ENCODE data around the gene MBOAT2.
"Not testable (repeated sequence)": the region's sequence is repeated elsewhere in the genome, so short reads cannot be mapped to it uniquely, and the experiment has no call there.

Gene MBOAT2

DNA sequence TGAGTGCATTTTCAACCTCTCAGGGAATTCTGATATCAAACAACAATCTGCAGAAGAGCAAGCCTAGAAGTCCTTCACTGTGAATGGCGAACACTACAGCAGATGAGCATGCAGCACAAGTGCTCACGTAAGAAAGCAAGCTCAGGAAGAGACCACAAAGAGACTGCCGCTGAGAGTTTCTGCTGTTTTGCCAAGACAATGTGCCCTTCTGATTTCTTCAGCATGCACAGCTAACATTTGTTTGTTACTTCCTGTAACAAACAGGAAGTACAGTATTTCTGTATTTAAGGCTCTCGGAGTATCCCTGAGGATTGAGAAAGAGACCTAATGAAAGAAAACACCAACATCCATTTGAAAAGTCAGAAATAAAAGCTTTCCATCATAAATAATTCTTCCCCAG lies 45.9 kb downstream of the MBOAT2 start:
- DNase-seq (ENCODE audit: low spot score) = no peak

DNA sequence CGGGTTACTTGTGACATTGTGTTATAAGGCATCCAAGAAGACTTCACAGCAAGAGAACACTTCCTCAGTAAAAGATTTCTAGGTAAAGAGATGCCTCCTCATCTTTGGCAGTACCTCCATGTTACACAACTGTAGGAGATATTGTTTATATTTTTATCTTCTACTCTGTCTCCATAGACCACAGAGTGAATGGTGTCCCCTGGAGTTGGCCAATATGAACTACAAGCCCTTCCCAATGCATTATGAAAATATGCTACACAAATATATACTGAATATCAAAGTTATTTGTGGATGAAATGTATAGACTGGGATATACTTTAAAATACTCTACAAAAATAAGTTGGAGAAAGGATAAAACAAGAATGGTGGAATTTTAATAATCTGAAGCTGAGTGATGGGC lies 46.7 kb downstream of the MBOAT2 start:
- no peak for DNase-seq (ENCODE audit: low spot score)

DNA sequence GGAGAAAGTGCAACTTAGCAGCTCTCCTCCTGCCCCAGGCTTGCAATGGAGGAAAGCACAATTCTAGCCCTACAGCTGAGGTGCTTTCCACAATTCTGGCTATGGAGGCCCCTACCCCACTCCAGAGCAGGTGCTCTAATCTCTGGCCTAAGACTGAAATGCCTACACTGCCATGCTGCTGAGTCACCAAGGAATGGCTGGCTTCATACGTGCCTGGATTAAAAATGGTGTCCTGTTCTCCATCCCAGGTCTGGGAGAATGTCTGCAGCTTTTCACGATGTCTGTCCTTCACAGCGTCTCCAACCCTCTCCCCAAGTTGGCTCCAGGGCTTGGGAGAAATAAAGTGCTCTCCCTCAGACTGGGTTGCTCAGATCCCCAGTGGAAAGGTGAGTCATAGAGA lies 48.5 kb downstream of the MBOAT2 start:
- DNase-seq (ENCODE audit: low spot score) = no peak

DNA sequence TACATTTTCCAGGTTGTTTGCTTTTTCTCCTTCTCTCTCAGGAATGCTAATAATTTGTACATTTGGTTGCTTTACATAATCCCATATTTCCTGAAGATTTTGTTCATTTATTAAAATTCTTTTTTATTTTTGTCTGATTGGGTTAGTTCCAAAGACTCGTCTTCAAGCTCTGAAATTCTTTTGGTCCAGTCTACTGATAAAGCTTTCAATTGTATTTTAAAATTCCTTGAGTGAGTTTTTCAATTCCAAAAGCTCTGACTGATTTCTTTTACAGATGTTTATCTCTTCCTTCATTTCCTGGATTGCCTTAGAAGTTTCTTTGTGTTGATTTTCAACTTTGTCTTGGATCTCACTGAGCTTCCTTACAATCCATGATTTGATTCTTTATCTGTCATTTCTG lies 50.0 kb downstream of the MBOAT2 start:
- DNase-seq (ENCODE audit: low spot score) = no peak

DNA sequence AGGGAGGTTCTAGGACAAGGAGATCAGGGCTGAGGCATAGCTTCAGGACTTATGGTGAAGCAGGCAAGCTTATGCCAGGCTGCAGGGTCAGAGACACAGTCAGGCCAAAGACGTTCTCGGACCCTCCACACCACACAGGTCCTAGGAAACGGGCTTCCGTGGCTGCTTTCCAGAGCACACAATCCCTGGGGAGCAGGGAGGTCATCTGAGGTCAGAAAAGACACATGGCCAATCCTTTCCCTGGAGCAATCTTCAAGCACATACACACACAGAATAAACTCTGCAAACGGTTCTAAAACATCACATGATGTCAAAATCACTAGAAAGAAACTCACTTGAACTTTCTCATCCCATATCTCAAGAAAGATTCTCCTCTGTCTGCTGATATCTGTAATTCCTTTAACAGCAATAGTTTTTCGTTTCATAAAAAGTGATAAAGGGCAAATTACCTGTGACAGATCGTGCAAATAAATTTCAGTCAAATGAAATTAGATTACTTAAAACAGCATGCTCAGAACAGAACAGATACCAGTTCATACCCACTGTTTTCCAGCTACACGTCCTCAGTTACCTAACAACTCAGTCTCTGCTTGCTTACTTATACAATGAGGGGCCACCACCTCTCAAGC lies 63.9 kb downstream of the MBOAT2 start:
- DNase-seq (ENCODE audit: low spot score) = no peak

DNA sequence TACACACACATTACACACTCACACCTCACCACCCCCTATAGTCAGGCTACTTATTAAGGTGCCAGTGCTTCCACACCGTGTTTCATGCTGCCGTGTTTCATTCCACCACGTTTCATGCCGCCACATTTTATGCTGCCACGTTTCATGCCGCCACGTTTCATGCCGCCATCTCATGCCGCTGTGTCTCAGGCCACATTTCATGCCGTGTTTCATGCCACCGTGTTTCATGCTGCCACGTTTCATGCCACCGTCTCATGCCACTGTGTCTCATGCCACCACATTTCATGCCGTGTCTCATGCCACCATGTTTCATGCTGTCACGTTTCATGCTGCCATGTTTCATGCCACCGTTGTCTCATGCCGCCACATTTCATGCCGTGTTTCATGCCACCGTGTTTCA lies 65.1 kb downstream of the MBOAT2 start:
- DNase-seq (ENCODE audit: low spot score) = no peak

DNA sequence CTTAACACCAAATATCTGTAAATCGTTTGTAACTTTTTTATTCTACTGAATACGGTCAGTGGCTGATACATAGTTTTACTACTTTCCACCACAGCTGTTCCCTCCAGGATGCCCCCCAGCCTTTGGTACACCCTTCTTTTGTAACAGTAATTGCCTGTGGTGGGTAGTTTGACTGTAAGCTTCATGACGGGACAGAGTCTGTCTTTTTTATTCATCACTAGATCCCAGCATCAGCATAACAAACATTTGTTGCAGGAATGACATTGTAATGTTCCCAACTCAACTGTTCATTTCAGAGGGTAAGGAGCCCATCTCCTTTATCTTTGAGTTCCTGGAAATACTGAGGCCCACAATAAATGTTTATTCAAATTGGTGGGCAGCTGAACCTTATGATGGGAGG lies 67.5 kb downstream of the MBOAT2 start:
- DNase-seq (ENCODE audit: low spot score) = no peak

DNA sequence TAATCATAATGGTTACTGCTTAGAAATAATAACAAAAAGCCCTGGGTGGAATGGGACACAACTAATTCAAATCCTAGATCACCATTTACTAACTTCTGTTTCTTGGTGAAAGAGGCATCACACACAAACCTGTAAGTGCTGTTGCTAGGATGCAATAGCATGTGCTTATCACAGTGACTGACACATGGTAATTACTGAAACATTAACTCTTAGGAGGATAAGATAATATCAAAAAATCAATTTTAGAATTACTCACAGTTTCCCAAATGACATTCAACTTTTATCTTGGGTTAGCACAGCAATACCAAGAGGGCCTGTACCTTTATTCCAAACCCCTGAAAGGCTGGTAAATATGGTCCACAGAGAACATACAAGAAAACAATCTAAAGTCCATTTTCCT lies 69.1 kb downstream of the MBOAT2 start:
- no peak for DNase-seq (ENCODE audit: low spot score)

DNA sequence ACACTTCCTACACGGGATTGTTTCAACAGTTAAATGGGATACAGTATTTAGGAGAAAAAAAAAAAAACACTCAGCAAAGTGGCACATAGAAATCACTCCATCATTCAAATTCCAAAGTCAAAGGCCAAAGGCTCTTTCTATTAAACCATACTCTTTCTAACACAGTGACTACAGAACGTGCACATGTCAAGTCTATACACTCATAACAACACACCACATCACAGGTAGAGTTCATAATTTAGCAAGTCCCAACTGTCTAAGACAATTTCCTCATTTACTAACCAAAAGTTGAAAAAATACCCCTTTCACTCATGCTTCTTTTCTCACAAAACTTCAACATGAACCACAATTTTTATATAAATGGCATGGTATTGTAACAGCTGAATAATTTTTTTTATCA lies 70.8 kb downstream of the MBOAT2 start:
- DNase-seq (ENCODE audit: low spot score) = no peak

DNA sequence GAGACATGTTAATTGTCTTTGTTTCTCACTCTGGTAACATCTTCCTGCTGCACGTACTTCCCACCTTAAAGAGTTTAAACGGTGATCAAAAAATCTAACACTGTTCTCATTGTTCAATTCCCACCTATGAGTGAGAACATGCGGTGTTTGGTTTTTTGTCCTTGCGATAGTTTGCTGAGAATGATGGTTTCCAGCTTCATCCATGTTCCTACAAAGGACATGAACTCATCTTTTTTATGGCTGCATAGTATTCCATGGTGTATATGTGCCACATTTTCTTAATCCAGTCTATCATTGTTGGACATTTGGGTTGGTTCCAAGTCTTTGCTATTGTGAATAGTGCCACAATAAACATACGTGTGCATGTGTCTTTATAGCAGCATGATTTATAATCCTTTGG lies 73.3 kb downstream of the MBOAT2 start:
- not testable (repeated sequence) for DNase-seq (ENCODE audit: low spot score)

DNA sequence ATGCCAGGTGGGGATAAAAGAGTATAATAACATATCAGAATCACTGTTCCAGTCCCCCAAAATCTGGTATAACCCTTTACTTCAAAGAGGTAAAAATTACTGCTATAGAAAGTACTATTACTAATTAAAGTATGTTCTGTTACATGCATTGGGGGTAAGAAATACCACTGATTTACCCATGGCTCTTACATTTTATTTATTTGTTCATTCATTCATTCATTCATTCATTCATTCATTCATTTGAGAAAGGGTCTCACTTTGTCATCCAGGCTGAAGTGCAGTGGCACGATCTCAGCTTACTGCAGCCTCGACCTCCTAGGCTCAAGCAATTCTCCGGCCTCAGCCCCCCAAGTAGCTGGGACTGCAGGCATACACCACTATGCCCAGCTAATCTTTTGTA lies 74.4 kb downstream of the MBOAT2 start:
- DNase-seq (ENCODE audit: low spot score) = no peak

DNA sequence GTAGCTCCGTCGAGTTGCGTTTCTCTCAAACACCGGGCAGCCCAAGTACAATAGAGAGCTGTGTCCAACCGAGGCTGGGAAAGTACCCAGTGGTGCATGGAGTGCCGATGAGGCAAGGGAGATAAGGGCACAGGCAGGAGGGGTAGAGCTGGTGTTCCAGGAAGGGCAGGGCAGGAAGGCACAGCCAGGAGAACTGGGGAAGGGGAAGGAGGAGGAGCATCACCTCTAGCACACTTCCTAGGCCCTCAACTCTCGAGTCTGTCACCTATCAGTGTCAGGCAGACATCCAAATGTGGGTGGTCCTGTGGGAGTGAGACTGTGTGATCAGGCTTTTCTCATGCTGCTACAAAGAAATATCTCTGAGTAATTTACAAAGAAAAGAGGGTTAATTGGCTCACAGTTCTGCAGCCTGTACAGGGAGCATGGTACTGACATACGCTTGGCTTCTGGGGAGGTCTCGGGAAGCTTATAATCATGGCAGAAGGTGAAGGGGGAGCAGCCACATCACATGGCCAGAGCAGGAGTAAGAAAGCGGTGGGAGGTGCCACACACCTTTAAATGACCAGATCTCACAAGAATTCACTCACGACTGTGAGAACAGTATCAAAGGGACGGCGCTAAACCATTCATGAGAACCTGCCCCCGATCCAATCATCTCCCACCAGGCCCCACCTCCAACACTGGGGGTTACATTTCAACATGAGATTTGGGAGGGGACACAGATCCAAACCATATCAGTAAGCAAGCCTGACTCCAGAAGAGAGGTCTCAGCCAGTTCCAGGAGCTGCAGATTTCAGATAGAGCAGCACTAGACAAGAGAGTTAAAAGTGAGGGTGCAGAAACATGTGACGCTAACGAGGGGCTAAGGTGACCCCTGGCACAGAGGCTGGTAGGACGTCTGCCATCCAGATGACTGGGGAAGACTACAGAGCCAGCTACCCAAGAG lies 75.7 kb downstream of the MBOAT2 start:
- DNase-seq (ENCODE audit: low spot score) = peak; percentile 66

DNA sequence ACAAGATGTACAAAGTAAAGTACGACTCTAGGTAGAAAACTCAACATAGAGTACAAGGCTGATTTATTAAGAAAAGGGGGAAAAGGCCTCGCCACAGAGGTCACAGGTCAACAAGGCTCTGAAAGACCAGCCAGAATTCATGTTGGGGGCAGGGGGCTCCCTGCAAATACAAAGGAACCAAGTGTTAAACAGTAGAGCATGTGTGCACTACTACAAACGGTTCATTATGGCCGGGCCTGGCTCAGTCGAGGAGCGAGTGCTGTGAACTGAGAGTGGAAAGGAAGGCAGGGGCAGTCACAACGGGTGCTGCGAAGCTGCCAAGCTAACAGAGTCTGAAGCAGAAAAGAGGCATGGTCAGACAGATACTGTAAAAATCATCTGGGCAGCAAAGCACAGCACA lies 77.1 kb downstream of the MBOAT2 start:
- DNase-seq (ENCODE audit: low spot score) = no peak

DNA sequence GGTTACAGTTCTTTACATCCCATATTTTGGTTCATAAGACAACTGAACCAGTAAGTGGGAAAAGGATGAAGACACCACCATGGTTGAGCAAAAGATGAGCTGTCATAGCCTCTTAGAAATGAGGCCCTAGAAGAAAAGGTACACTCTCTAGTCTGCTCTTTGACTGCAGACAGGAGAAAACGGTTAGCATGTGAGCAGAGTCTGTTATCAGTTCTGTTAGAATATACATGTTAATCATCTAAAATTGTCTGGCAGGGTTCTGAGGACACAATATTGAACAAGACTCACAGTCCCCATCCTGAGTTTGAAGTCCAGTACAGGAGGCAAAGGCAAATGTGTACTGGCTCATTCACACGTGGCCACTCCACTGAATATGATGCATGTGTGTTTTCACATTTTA lies 78.1 kb downstream of the MBOAT2 start:
- no peak for DNase-seq (ENCODE audit: low spot score)

DNA sequence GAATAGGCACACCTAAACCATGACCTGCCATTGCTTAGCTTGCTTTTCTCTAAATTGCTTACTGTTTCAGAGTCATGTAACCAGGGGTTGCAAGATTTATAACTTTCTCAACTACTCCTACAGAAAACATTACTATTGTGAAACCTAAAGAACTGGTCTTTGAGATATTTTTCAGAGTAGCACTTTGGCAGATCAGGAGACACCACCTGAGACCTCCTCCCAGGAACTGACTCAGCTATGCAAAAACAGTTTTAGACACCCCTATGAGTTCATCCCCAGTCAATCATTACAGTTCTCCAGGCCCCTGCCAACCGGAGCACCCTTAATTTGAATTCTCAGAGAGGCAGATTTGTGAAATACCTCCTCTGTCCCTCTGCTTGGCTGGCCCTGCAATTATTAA lies 80.3 kb downstream of the MBOAT2 start:
- no peak for DNase-seq (ENCODE audit: low spot score)

DNA sequence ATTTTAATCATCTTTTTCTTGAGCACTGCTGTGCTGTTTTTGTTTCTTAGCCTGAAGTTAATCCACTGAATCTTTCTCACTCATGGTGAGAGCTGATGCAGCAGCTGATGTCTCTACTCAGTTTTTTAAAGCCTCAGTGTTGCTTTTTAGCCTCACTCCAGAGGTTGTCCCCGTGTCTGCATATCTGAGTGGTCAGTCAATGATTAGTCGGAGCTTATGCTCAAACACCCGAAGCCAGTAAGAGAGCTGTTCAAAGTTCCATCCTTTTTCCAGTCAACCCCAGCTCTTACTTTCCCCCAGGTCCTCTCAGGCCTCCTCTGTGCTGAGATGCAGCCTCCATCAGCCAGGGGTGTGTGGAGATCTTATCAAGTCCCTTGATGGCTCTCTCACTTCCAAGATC lies 81.1 kb downstream of the MBOAT2 start:
- DNase-seq (ENCODE audit: low spot score) = no peak

DNA sequence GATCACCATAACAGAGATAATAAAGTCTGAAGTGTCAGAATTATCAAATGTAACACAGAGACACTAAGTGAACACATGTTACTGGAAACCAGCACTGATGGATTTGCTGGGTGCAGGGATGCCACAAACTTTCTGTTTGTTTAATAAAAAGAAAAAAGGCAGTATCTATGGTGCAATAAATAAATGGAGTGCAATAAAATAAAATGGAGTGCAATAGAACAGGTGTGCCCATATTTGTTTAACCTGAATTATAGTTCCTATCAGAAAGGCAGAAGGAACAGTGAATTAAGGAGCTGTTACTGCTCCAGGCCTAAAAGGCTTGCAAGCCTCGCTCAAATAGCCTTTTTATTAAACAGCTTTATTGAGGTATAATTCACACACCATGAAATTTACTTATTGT lies 85.1 kb downstream of the MBOAT2 start:
- DNase-seq (ENCODE audit: low spot score) = no peak

DNA sequence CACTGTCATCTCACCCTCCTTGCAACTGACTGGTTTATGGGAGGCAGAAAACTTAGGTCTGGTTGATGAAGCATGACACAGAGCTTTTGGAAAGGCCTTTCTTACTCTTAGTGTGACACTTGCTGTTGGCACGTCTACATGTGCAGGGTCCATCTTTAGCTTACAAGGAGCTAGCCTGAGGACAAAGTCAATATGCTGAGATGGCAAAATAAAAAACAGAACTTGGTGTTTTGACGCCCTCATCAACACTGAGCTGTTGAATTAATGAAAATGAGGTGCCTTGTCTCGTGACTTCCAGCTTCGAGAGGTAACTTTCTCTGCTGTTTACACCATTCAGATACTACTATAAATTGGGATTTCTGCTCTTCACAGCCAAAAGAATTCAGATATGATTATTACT lies 87.5 kb downstream of the MBOAT2 start:
- no peak for DNase-seq (ENCODE audit: low spot score)

DNA sequence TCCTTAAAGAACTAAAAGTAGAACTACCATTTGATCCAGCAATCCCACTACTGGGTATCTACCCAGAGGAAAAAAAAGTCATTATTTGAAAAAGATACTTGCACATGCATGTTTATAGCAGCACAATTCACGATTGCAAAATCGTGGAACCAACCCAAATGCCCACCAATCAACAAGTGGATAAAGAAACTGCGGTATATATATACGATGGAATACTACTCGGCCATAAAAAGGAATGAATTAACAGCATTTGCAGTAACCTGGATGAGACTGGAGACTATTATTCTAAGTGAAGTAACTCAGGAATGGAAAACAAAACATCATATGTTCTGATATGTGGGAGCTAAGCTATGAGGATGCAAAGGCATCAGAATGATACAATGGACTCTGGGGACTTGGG lies 89.7 kb downstream of the MBOAT2 start:
- DNase-seq (ENCODE audit: low spot score) = not testable (repeated sequence)

DNA sequence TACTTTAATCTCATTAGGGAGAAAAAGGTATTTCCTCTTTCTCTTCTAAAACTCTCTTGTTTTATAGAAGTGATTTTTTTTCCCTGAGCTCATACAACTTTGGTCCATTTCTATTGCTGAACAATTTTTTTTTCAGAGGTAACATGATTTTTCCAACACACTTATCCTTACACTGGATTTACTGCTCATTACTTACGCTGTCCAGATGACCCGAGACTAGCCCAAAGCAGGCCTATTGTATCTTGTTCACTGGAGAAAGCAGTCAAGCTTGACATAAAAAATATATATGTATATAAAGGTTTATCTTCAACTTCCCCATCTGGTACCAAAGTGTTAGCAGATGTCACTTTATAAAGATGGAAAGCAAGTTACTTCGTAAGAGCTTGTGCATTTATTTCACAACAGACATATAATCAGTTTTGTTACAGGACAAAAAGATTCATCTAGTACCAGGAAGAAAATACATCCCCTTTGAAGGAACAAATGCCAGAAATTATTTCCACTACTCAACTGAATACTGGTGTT lies 95.7 kb downstream of the MBOAT2 start:
- no peak for DNase-seq (ENCODE audit: low spot score)

DNA sequence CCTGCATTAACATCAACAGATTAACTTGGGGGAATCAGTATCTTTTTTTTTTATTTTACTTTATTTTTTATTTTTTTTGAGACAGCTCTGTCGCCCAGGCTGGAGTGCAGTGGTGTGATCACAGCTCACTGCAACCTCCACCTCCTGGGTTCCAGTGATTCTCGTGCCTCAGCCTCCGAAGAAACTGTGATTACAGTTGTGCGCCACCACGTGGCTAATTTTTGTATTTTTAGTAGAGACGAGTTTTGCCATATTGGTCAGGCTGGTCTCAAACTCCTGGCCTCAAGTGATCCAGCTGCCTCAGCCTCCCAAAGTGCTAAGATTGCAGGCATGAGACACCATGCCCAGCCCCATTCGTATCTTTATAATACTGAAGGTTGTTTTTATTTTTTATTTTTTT lies 99.6 kb downstream of the MBOAT2 start:
- not testable (repeated sequence) for DNase-seq (ENCODE audit: low spot score)

DNA sequence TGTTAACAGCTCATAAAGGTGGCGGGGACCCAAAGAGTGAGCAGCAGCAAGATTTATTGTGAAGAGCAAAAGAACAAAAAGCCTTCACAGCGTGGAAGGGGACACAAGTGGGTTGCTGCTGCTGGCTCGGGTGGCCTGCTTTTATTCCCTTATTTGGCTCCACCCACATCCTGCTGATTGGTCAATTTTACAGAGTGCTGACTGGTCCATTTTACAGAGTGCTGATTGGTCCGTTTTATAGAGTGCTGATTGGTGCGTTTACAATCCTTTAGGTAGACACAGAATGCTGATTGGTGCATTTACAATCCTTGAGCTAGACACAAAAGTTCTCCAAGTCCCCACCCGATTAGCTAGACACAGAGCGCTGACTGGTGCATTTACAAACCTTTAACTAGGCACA lies 100.7 kb downstream of the MBOAT2 start:
- DNase-seq (ENCODE audit: low spot score) = not testable (repeated sequence)

DNA sequence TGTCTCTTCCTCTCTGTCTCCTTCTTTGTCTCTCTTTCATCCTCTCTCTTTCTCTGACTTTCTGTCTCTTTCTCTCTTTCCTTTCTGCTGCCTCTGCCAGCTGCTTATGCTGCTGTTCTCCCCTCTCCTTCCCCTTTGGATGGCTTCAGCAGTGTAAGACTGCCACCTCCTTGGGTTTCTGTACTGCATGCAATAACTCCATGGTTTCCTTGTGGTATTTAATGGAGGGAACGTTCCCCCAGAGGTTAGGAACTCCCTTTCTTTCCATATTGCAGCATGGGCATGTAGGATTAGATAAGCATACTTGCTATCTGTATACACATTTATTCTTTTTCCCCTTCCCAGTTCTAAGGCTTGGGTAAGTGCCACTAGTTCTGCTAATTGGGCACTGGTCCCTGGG lies 106.3 kb downstream of the MBOAT2 start:
- peak; percentile 27 for DNase-seq (ENCODE audit: low spot score)

Data from hematopoietic multipotent progenitor cell treated with erythropoietin and hydrocortisone succinate and interleukin-3 and kit ligand, for 15 days (in vitro differentiated cells).